Naive thymus-derived CD8-positive, alpha-beta T cell (primary cell): ENCODE data around the gene F2RL1. TPM values are rescaled to one million over a fixed set of nuclear protein-coding genes. Genes with fewer than 3 reads are reported as not detected.

Source experiments
- ATAC-seq, 2 donors: fragments of 150-1000 bp; cut with Tn5 transposase in 1 of 2; sonication (Bioruptor Pico), chemical (Tn5 transposase) in 1 of 2; 1 replicate in 1 of 2; 2 replicates in 1 of 2; pipeline ENCODE4 v1.10.0; 2021; ENCODE audit warnings: mild to moderate bottlenecking in 2 of 2, moderate library complexity in 2 of 2
- POLR2A ChIA-PET: fragments of 350-600 bp; sonication (Branson Sonifier 250); formaldehyde crosslinking; loops from one replicate; lab custom pipeline; 2021; ENCODE audit warnings: antibody characterized with exemption; lab: Charles Lee
- DNase-seq, 10 donors: peaks; one replicate each; pipeline versions ENCODE4 v3.0.0 to v3.0.0-alpha.2; 2020 to 2022
- H3K27ac Mint-ChIP-seq, 10 donors: one replicate each; pipeline ENCODE4 v1.8.0; 2020 to 2022; ENCODE audit warnings: mild to moderate bottlenecking in 10 of 10, mixed read lengths in 10 of 10, moderate library complexity in 4 of 10, inconsistent platforms in 1 of 10
- H3K27me3 Mint-ChIP-seq, 5 donors: one replicate each; pipeline ENCODE4 v1.8.0; 2021 to 2022; ENCODE audit warnings: mixed read lengths in 5 of 5
- H3K36me3 Mint-ChIP-seq, 3 donors: one replicate each; pipeline ENCODE4 v1.8.0; 2020 to 2022; ENCODE audit warnings: mixed read lengths in 3 of 3, mild to moderate bottlenecking in 2 of 3, inconsistent platforms in 1 of 3
- H3K4me1 Mint-ChIP-seq, 4 donors: one replicate each; pipeline ENCODE4 v1.8.0; 2021 to 2022; ENCODE audit warnings: mixed read lengths in 4 of 4
- H3K4me3 Mint-ChIP-seq, 10 donors: one replicate each; pipeline ENCODE4 v1.8.0; 2020 to 2022; ENCODE audit warnings: mild to moderate bottlenecking in 10 of 10, mixed read lengths in 10 of 10, moderate library complexity in 6 of 10, inconsistent platforms in 1 of 10
- H3K9me3 Mint-ChIP-seq, 9 donors: one replicate each; pipeline ENCODE4 v1.8.0; 2020 to 2022; ENCODE audit warnings: mixed read lengths in 9 of 9, mild to moderate bottlenecking in 3 of 9, inconsistent platforms in 1 of 9, moderate library complexity in 1 of 9
- polyA plus RNA-seq, 3 donors: library from polyadenylated mRNA; unstranded; fragments of 300-500 nt; fragmentation: Illumina TruSeq; gene quantifications; one replicate each; pipeline ENCODE4 v1.2.3, GENCODE V29; 2021
- total RNA-seq, 8 experiments: library from RNA in 2 of 8; stranded (reverse) in 2 of 8; gene quantifications; one replicate each; pipeline ENCODE4 v1.2.3 and lab custom pipeline; 2021 to 2026

F2RL1 gene
- total and polyA plus RNA-seq, 5 experiments from 2014 or later, result 0.48 to 4.7 (median 3.1) TPM

DNA sequence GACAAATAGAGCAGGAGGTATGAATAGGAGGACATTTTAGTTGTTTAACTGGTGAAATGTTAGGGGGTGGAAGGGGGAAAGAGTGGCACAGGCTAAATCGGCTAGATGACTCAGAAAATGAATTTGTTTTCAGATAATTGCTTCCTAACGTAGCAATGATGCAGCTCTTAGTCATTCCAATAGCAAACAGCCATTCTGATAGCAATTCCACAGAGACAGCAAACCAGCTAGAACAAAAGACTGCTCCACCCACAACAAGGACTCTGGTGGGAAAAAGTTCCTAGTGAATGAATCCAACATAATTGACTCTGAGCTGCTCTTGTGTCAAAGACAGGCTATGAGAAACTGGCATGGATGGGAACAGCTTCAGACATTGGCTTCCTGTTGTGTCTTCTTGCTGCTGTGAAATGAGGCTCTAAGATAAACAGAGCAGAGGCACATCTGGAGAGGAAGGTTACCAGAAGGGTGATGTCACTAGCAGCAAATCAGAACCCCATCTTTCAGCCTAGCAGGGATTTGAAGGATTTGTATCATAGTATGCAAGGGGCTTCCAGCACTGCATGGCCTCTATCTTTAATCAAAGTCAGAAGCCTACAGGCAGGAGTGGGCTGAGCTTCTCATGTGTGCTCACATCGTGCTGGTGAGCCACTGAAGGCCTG, 28.1 kb upstream of the F2RL1 start:
- ATAC-seq (no peak), DNase-seq (no peak)

DNA sequence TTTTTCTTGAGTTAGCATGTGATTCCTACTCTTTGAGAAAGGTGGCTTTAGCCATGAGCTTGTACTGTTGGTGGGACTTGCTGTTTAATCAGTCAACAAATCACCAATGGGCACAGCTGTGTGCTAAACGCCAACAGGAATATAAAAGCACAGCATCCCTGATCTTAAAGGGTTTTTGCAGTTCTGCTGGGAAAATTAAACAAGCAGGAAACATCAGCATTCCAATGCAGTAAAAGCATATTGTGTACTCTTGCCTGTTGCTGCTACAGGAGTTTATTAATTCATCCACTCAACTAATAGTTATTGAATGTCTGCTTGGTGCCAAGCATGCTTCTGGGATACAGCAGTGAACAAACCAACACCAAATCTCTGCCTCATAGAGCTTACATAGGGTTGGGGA, 27.4 kb upstream of the F2RL1 start:
- Mint-ChIP-seq H3K4me3 (no peak overlapping the region), H3K27me3 (no peaks in the 10 kb centered on the region), H3K27ac (peak overlapping the region in 1 of 10 donors; percentile 1), H3K9me3 (no peaks in the 10 kb centered on the region), H3K36me3 (no peaks in the 10 kb centered on the region), H3K4me1 (peaks cover 0 to 9% (median 2%) of the 10 kb centered on the region in 4 donors)
- DNase-seq (no peak), ATAC-seq (no peak)
- POLR2A ChIA-PET, result no interaction called here

More for the DNA sequence above, 28.1 kb upstream of the F2RL1 start:
- peaks cover 0 to 9% (median 2%) of the 10 kb centered on the region in 4 donors for H3K4me1 Mint-ChIP-seq
- POLR2A ChIA-PET, result no interaction called here
- no peak overlapping the region for H3K4me3 Mint-ChIP-seq
- H3K9me3 Mint-ChIP-seq, result no peaks in the 10 kb centered on the region
- no peaks in the 10 kb centered on the region for H3K36me3 Mint-ChIP-seq
- no peaks in the 10 kb centered on the region for H3K27me3 Mint-ChIP-seq
- peak overlapping the region in 3 of 10 donors; percentile 22 to 84 (median 82) for H3K27ac Mint-ChIP-seq

DNA sequence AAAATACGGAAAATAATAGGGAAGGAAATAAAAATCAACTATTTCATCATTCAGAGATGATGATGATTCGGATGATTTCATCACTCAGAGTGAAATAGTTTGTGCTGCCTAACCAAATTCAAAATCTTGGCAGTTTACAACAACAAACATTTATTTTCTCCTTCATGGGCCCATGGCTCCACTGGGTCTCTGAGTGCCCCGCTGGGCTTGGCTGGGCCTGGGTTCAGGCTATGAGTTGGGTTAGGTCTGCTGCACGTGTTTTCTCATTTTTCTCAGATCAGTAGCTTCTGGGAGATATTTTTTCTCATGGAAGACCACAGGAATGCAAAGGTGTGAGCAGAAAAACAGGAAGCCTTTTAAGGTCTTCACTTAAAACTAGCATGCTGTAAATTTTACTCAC, 24.0 kb upstream of the F2RL1 start:
- Mint-ChIP-seq H3K27me3 (no peaks in the 10 kb centered on the region), H3K4me1 (peaks cover 0 to 9% (median 2%) of the 10 kb centered on the region in 4 donors), H3K36me3 (no peaks in the 10 kb centered on the region), H3K4me3 (no peak overlapping the region), H3K9me3 (peaks cover 0 to 1% (median 0%) of the 10 kb centered on the region in 9 donors), H3K27ac (peak overlapping the region in 1 of 10 donors; percentile 31)
- ATAC-seq (no peak), DNase-seq (no peak)
- POLR2A ChIA-PET, result no interaction called here

DNA sequence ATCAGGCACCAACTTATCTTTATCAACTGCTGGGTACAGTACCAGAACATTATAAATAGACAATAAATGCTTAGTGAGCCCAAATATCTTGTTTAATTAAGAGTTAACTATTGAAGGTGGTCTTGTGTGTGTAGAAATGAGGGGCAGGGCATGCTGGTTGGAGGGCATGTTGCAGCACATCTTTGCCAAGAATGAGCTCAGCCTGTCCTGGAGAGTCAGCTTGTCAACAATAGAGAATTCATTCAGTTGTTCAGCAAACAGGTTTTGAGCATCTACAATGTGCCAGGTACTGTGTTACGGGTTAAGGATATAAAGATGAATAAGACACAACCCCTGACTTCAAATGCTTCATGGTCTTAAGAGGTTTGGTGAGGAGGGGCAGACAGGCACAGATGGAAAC, 19.2 kb upstream of the F2RL1 start:
- ATAC-seq (no peak), DNase-seq (no peak)
- peaks cover 1 to 18% (median 4%) of the 10 kb centered on the region in 5 donors for H3K27me3 Mint-ChIP-seq
- H3K4me1 Mint-ChIP-seq, result no peaks in the 10 kb centered on the region
- POLR2A ChIA-PET, result no interaction called here
- H3K27ac Mint-ChIP-seq, result no peak overlapping the region
- H3K9me3 Mint-ChIP-seq, result peaks cover 0 to 2% (median 0%) of the 10 kb centered on the region in 9 donors
- no peaks in the 10 kb centered on the region for H3K36me3 Mint-ChIP-seq
- no peak overlapping the region for H3K4me3 Mint-ChIP-seq

DNA sequence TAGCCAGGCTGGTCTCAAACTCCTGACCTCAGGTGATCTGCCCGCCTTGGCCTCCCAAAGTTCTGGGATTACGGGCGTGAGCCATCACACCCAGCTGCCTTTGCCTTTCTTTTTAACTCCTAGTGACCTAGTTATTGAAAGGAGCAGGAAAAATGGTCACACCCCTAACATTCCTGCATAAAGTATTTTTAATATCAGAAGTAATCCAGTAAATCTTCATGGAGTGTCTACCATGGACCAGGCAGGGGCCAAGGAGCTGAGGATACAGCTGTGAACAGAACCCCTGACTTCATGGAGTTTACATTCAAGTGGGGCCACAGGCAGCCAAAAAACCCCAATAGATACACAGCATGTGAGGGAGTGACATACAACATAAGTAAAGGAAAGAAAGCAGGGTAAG, 18.3 kb upstream of the F2RL1 start:
- Mint-ChIP-seq H3K27ac (no peak overlapping the region), H3K4me1 (no peaks in the 10 kb centered on the region), H3K36me3 (no peaks in the 10 kb centered on the region), H3K4me3 (no peak overlapping the region), H3K27me3 (peaks cover 1 to 18% (median 4%) of the 10 kb centered on the region in 5 donors), H3K9me3 (peaks cover 0 to 2% (median 0%) of the 10 kb centered on the region in 9 donors)
- POLR2A ChIA-PET, result interaction anchor here (0.7 kb wide), 1 partner anchor 1917 kb away, joined by 3 read pairs; no protein-coding TSS in a partner anchor
- ATAC-seq, result no peak
- DNase-seq, result no peak

DNA sequence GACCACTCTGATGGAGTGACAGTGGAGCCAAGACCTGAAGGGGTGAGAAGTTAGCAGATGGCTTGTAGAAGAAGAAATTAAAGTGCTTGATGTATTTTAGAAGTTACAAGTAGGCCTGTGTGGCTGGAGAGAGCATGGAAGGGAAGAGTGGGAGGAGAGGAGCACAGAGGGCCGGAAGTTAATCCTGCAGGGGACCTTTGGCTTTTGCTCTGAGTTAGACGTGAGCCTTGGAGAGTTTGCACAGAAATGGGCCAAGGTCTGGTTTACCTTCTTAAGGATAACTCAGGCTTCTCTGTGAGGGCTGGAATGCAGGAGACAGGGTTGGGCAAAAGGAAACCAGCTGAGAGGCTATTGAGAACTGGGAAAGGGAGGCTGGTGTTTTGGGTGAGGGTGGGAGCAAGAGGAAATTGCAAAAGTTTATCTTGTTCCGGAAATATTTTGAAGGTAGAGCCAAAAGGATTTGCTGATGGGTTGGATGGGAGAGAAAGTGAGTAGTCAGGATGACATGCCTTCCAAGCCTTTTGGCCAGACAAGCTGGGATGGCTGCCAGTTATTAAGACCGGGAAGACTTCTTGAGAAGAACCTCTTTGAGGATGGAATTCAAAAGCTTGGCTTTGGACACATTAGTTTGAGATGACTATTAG, 17.5 kb upstream of the F2RL1 start:
- H3K36me3 Mint-ChIP-seq, result no peaks in the 10 kb centered on the region
- peaks cover 1 to 18% (median 4%) of the 10 kb centered on the region in 5 donors for H3K27me3 Mint-ChIP-seq

DNA sequence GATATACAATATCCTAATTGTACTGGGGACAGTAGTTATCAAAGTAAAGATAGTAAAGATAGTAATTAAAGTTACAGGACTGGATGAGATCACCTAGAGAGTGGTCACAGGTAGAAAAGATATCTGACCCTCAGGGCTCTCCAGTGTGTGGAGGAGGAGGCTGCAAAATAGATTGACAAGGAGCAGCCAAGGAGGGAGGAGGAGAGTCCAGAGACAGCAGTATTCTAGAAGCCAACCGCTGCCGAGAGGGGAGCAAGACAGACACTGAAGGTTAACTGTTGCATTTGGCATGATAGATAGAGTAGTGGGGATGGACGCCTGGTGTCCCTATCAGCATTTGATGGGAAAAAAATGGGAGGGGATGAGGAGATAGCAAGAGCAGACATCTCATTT, 17.0 kb upstream of the F2RL1 start:
- H3K36me3 Mint-ChIP-seq, result no peaks in the 10 kb centered on the region
- ATAC-seq (no peak), DNase-seq (no peak)
- H3K9me3 Mint-ChIP-seq, result peaks cover 0 to 2% (median 0%) of the 10 kb centered on the region in 9 donors
- POLR2A ChIA-PET, result no interaction called here
- H3K4me3 Mint-ChIP-seq, result no peak overlapping the region
- H3K27me3 Mint-ChIP-seq, result peaks cover 1 to 18% (median 4%) of the 10 kb centered on the region in 5 donors
- H3K27ac Mint-ChIP-seq, result no peak overlapping the region
- H3K4me1 Mint-ChIP-seq, result no peaks in the 10 kb centered on the region

More for the DNA sequence above, 17.5 kb upstream of the F2RL1 start:
- Mint-ChIP-seq H3K4me1 (no peaks in the 10 kb centered on the region), H3K4me3 (no peak overlapping the region), H3K27ac (no peak overlapping the region), H3K9me3 (peaks cover 0 to 2% (median 0%) of the 10 kb centered on the region in 9 donors)
- ATAC-seq (no peak), DNase-seq (no peak)
- POLR2A ChIA-PET, result no interaction called here

DNA sequence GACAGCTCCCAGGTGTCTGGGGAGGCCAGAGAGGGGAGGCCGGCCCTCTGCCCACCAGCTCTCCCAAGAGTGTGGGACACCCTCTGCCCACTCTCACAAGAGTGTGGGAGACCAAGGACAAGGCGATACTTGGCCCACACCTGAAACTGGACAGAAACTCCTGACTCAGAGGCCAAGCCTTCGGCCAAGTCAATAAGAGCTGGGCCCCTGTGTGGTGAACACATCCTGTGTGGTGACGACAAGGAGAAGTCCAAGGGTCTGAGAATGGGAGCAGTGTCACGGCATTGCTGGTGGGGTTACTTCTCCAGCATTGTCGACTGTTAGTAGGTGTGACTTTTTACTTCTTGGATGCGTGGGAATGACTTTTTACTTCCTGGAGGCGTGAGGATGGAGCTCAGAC, 14.6 kb upstream of the F2RL1 start:
- POLR2A ChIA-PET, result no interaction called here
- Mint-ChIP-seq H3K27me3 (peaks cover 1 to 18% (median 4%) of the 10 kb centered on the region in 5 donors), H3K4me3 (no peak overlapping the region), H3K4me1 (no peaks in the 10 kb centered on the region), H3K9me3 (peaks cover 0 to 2% (median 0%) of the 10 kb centered on the region in 9 donors), H3K36me3 (no peaks in the 10 kb centered on the region), H3K27ac (no peak overlapping the region)
- no peak for DNase-seq
- no peak for ATAC-seq

DNA sequence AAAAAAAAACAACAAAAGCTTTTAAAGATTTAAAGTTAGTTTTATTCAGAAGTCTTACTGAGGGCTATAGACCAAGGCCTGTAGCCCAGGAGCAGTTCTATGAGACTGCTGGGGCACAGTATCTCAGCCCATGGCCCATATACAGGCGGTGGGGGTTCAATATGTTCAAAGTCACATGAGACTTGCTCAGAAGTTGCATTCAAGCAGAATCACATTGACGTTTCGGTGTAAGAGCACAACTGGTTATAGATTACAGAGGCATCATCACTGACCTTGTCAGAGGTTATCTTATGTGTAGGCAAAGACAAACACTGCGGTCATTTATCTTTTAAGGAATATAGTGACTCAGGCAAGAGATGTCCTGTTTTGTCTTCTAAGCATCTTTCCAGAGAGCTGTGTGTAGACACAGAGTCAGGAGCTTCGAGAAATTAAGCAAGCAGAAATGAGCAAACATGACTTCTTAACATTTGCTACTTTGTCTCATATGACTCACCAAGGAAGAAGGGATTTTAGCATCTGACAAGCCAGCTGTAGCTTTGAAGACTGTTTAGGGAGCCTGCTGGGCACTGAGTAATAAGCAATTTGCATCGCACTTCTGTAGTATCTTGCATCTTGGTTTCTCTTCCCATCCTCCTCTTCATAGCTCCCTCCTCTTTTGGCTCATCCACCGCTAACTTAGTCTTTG, 12.9 kb upstream of the F2RL1 start:
- DNase-seq (no peak), ATAC-seq (no peak)
- no peak overlapping the region for H3K27ac Mint-ChIP-seq
- peaks cover 1 to 14% (median 4%) of the 10 kb centered on the region in 5 donors for H3K27me3 Mint-ChIP-seq
- peaks cover 0 to 5% (median 0%) of the 10 kb centered on the region in 9 donors for H3K9me3 Mint-ChIP-seq
- H3K4me1 Mint-ChIP-seq, result no peaks in the 10 kb centered on the region
- no peak overlapping the region for H3K4me3 Mint-ChIP-seq
- POLR2A ChIA-PET, result no interaction called here
- H3K36me3 Mint-ChIP-seq, result no peaks in the 10 kb centered on the region

DNA sequence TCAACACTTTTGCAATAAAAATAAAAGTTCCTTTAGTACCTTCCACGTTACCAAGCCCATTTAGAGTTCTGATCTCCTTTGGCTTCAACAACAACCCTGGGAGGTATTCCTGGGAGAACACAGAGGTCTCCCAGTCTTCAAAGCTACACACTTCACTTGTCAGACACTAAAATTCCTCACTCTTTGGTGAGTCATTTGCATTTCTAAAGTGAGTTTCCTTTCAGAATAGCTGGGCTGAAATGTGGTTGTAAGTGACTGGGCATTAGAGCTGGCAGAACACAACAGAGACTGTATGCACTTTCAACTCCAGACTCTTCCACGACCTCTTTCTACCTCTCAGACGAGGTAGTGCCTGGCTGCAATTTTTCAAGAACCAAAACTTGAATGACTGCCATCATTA, 11.5 kb upstream of the F2RL1 start:
- peaks cover 0 to 1% (median under 1%) of the 10 kb centered on the region in 5 donors for H3K27me3 Mint-ChIP-seq
- no peak overlapping the region for H3K4me3 Mint-ChIP-seq
- H3K36me3 Mint-ChIP-seq, result no peaks in the 10 kb centered on the region
- POLR2A ChIA-PET, result no interaction called here
- H3K4me1 Mint-ChIP-seq, result no peaks in the 10 kb centered on the region
- H3K9me3 Mint-ChIP-seq, result peaks cover 0 to 9% (median 0%) of the 10 kb centered on the region in 9 donors
- DNase-seq (no peak), ATAC-seq (no peak)
- H3K27ac Mint-ChIP-seq, result no peak overlapping the region

DNA sequence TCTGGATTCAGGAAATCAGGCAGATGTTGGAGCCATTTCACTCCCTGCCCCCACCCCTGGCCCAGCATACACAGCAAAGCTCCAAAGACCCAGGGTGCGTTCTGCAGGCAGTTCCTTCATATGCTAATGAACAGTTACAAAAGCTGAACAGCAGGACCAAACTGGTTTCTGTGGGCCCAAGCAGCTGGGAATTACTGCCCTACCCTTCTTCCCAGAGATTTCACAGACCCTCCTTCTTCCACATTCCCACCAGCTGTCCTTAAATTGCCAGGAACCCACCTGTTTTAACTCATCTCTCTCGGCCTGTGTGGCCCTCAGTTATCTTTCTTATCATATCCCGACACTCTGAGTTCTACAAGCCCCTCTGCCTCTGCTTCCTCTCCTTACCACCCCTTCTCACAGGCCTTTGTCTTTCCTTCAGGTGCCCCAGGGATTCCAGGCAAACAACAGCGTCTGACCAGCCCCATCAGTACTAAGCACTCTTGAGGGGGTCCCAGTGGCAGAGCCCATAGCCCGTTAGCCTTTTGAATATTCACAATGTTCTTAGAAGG, 10.6 kb upstream of the F2RL1 start:
- POLR2A ChIA-PET, result no interaction called here
- H3K36me3 Mint-ChIP-seq, result no peaks in the 10 kb centered on the region

DNA sequence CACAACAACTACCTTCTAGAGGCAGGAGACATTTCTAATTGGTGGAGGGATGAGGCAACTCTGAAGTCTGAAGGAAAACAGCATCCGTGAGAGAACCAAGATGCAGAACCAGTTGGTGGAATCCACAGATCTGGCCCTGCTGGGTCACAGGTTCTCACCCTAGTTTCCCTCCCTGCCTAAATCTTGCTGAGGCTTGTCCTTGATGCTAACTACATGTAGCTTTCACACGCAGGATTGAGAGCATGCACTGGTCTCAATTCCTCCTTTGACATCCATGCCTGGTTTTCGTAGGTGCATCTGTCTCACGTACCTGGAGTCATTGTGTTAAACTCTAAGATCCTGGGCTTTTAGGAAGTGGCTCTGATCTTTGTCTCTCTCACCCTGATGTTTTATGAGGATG, 9.7 kb upstream of the F2RL1 start:
- H3K36me3 Mint-ChIP-seq, result no peaks in the 10 kb centered on the region
- POLR2A ChIA-PET, result no interaction called here
- H3K4me1 Mint-ChIP-seq, result no peaks in the 10 kb centered on the region

More for the DNA sequence above, 10.6 kb upstream of the F2RL1 start:
- peaks cover 0 to 9% (median 0%) of the 10 kb centered on the region in 9 donors for H3K9me3 Mint-ChIP-seq
- H3K4me3 Mint-ChIP-seq, result no peak overlapping the region
- H3K27ac Mint-ChIP-seq, result no peak overlapping the region
- ATAC-seq, result no peak
- no peaks in the 10 kb centered on the region for H3K4me1 Mint-ChIP-seq
- H3K27me3 Mint-ChIP-seq, result peaks cover 0 to 1% (median 0%) of the 10 kb centered on the region in 5 donors
- DNase-seq, result no peak

More for the DNA sequence above, 9.7 kb upstream of the F2RL1 start:
- ATAC-seq, result no peak
- no peak overlapping the region for H3K27ac Mint-ChIP-seq
- H3K27me3 Mint-ChIP-seq, result peaks cover 0 to 2% (median 0%) of the 10 kb centered on the region in 5 donors
- no peak overlapping the region for H3K4me3 Mint-ChIP-seq
- peaks cover 0 to 9% (median 0%) of the 10 kb centered on the region in 9 donors for H3K9me3 Mint-ChIP-seq
- DNase-seq, result no peak
